ENCODE data around the gene CHI3L1. TPM values are rescaled to one million over a fixed set of nuclear protein-coding genes. Genes with fewer than 3 reads are reported as not detected.

CHI3L1 gene
- total and polyA plus RNA-seq, 4 donors = 5.0 to 34.7 (median 15.9) TPM

- Histone ChIP-seq H3K36me3 (ENCODE audit: control insufficient read depth in 4 of 4, insufficient read depth in 3 of 4, low read depth in 1 of 4, low read length in 3 of 4) (no peaks in the 10 kb centered on the region), H3K9me3 (ENCODE audit: control insufficient read depth in 4 of 4, low read length in 3 of 4) (no peaks in the 10 kb centered on the region), H3K27ac (ENCODE audit: low read depth in 1 of 2, low read length in 2 of 2) (no peak overlapping the region), H3K9ac (ENCODE audit: low read depth in 1 of 2, low read length in 2 of 2) (no peak overlapping the region), H3K4me3 (ENCODE audit: low read depth in 1 of 3, low read length in 3 of 3) (no peak overlapping the region), H3K27me3 (ENCODE audit: control insufficient read depth in 4 of 4, insufficient read depth in 4 of 4, low read length in 3 of 4) (no peaks in the 10 kb centered on the region), H3K4me1 (ENCODE audit: control insufficient read depth in 4 of 4, insufficient read depth in 4 of 4, low read length in 3 of 4) (peaks cover 0 to 2% (median 0%) of the 10 kb centered on the region in 4 donors)
- WGBS = 91% methylated on average over 12 of the region's 12 CpGs
- TF ChIP-seq EGR1 (IDR thresholded peaks at IDR 0.05; ENCODE audit: low read depth in 2 of 2) (no peak), NR2F2 (IDR thresholded peaks at IDR 0.05) (no peak), ATF3 (IDR thresholded peaks at IDR 0.05) (no peak), FOXA2 (IDR thresholded peaks at IDR 0.05) (no peak), YY1 (IDR thresholded peaks at IDR 0.05) (no peak), ZBTB33 (IDR thresholded peaks at IDR 0.05) (no peak), REST (IDR thresholded peaks at IDR 0.05) (no peak), JUND (IDR thresholded peaks at IDR 0.05) (no peak), MAX (IDR thresholded peaks at IDR 0.05) (no peak), SP1 (IDR thresholded peaks at IDR 0.05) (no peak), HNF4A (conservative IDR thresholded peaks at IDR 0.05) (no peak), HNF4G (IDR thresholded peaks at IDR 0.05) (no peak), GABPA (IDR thresholded peaks at IDR 0.05 in 1 of 2, conservative IDR thresholded peaks at IDR 0.05 in 1 of 2) (no peak), RAD21 (IDR thresholded peaks at IDR 0.05) (no peak)
- DNase-seq (ENCODE audit: low spot score) = no peak
Measured at GRCh38 chr1:203133970-203134725, 52.4 kb downstream of the CHI3L1 start.

- WGBS = 91% methylated on average over 9 of the region's 9 CpGs
- TF ChIP-seq HNF4G (IDR thresholded peaks at IDR 0.05) = no peak
- no peak for TF ChIP-seq FOXA2 (IDR thresholded peaks at IDR 0.05)
- no peak for TF ChIP-seq TAF1 (conservative IDR thresholded peaks at IDR 0.05)
- no peak for TF ChIP-seq FOXA1 (IDR thresholded peaks at IDR 0.05)
- no peak for TF ChIP-seq SP1 (IDR thresholded peaks at IDR 0.05)
- no peak for TF ChIP-seq RAD21 (IDR thresholded peaks at IDR 0.05)
- TF ChIP-seq REST (IDR thresholded peaks at IDR 0.05) = no peak
- no peak for TF ChIP-seq ATF3 (IDR thresholded peaks at IDR 0.05)
- no peak for TF ChIP-seq EGR1 (IDR thresholded peaks at IDR 0.05; ENCODE audit: low read depth in 2 of 2)
- TF ChIP-seq HNF4A (conservative IDR thresholded peaks at IDR 0.05) = no peak
- Histone ChIP-seq H3K4me3 (ENCODE audit: low read depth in 1 of 3, low read length in 3 of 3) (no peak overlapping the region), H3K9me3 (ENCODE audit: control insufficient read depth in 4 of 4, low read length in 3 of 4) (no peaks in the 10 kb centered on the region), H3K36me3 (ENCODE audit: control insufficient read depth in 4 of 4, insufficient read depth in 3 of 4, low read depth in 1 of 4, low read length in 3 of 4) (no peaks in the 10 kb centered on the region), H3K27ac (ENCODE audit: low read depth in 1 of 2, low read length in 2 of 2) (no peak overlapping the region), H3K27me3 (ENCODE audit: control insufficient read depth in 4 of 4, insufficient read depth in 4 of 4, low read length in 3 of 4) (no peaks in the 10 kb centered on the region), H3K4me1 (ENCODE audit: control insufficient read depth in 4 of 4, insufficient read depth in 4 of 4, low read length in 3 of 4) (peaks cover 5 to 20% (median 9%) of the 10 kb centered on the region in 4 donors), H3K9ac (ENCODE audit: low read depth in 1 of 2, low read length in 2 of 2) (no peak overlapping the region)
- no peak for DNase-seq (ENCODE audit: low spot score)
Measured at GRCh38 chr1:203131548-203132200, 54.8 kb downstream of the CHI3L1 start.
